ENCODE data around the gene RGCC. TPM values are rescaled to one million over a fixed set of nuclear protein-coding genes. Genes with fewer than 3 reads are reported as not detected.

RGCC gene
- total RNA-seq, 1 experiment from 2014 or later = 13.7 TPM

- DNase-seq (ENCODE audit: low spot score) = no peak
Measured at GRCh38 chr13:41453620-41454019, 3.7 kb upstream of the RGCC start.

GRCh38 chr13:41454170-41454569 is 3.2 kb upstream of the RGCC start:
- DNase-seq (ENCODE audit: low spot score) = no peak

- DNase-seq (ENCODE audit: low spot score) = no peak
Measured at GRCh38 chr13:41455725-41456419, 1.5 kb upstream of the RGCC start.

GRCh38 chr13:41457589-41458186 is 338 bp downstream of the RGCC start:
- DNase-seq (ENCODE audit: low spot score) = no peak

- DNase-seq (ENCODE audit: low spot score) = no peak
Measured at GRCh38 chr13:41458187-41458760, 924 bp downstream of the RGCC start.

- DNase-seq (ENCODE audit: low spot score) = peak; percentile 10
Measured at GRCh38 chr13:41458761-41459431, 1.5 kb downstream of the RGCC start.

GRCh38 chr13:41459432-41460073 is 2.2 kb downstream of the RGCC start:
- DNase-seq (ENCODE audit: low spot score) = no peak

GRCh38 chr13:41460074-41460465 is 2.7 kb downstream of the RGCC start:
- no peak for DNase-seq (ENCODE audit: low spot score)

- DNase-seq (ENCODE audit: low spot score) = no peak
Measured at GRCh38 chr13:41460930-41461329, 3.6 kb downstream of the RGCC start.

- DNase-seq (ENCODE audit: low spot score) = no peak
Measured at GRCh38 chr13:41461527-41462139, 4.3 kb downstream of the RGCC start.

GRCh38 chr13:41462427-41462826 is 5.1 kb downstream of the RGCC start:
- no peak for DNase-seq (ENCODE audit: low spot score)

- no peak for DNase-seq (ENCODE audit: low spot score)
Measured at GRCh38 chr13:41463838-41464602, 6.7 kb downstream of the RGCC start.

- DNase-seq (ENCODE audit: low spot score) = peak; percentile 7
Measured at GRCh38 chr13:41465241-41465847, 8.0 kb downstream of the RGCC start.

- DNase-seq (ENCODE audit: low spot score) = no peak
Measured at GRCh38 chr13:41465898-41466320, 8.6 kb downstream of the RGCC start.

GRCh38 chr13:41467425-41467945 is 10.1 kb downstream of the RGCC start:
- DNase-seq (ENCODE audit: low spot score) = no peak

- DNase-seq (ENCODE audit: low spot score) = no peak
Measured at GRCh38 chr13:41468631-41469030, 11.3 kb downstream of the RGCC start.

- DNase-seq (ENCODE audit: low spot score) = no peak
Measured at GRCh38 chr13:41470196-41470595, 12.8 kb downstream of the RGCC start.

GRCh38 chr13:41471785-41472184 is 14.4 kb downstream of the RGCC start:
- DNase-seq (ENCODE audit: low spot score) = no peak

- no peak for DNase-seq (ENCODE audit: low spot score)
Measured at GRCh38 chr13:41487222-41487621, 29.9 kb downstream of the RGCC start.

- no peak for DNase-seq (ENCODE audit: low spot score)
Measured at GRCh38 chr13:41488124-41488523, 30.8 kb downstream of the RGCC start.

Data from H4 (cell line).